Karpas-422 (cell line): ENCODE data around the gene PIANP. TPM values are rescaled to one million over a fixed set of nuclear protein-coding genes. Genes with fewer than 3 reads are reported as not detected.

Experiments used
- DNase-seq: peaks from one replicate; pipeline ENCODE4 v3.0.0-alpha.2; 2015
- H2AFZ ChIP-seq: fragments of 200-600 bp; sonication (generic); 2 replicates; pipeline ENCODE4 v1.6.1; 2014; ENCODE audit warnings: antibody characterized with exemption, low read length, mixed read lengths
- H3K27ac ChIP-seq: fragments of 200-600 bp; sonication (generic); 2 replicates; pipeline ENCODE4 v1.5.1; 2014; ENCODE audit warnings: mild to moderate bottlenecking, low read length, moderate library complexity
- H3K27me3 ChIP-seq: fragments of 200-600 bp; sonication (generic); 2 replicates; pipeline ENCODE4 v1.6.1; 2014; ENCODE audit warnings: low read length, mixed read lengths
- H3K36me3 ChIP-seq: fragments of 200-600 bp; sonication (generic); 2 replicates; pipeline ENCODE4 v1.6.1; 2014; ENCODE audit warnings: low read length, mixed read lengths; ENCODE audit not compliant: insufficient read depth
- H3K4me1 ChIP-seq: fragments of 200-600 bp; sonication (generic); 2 replicates; pipeline ENCODE4 v1.6.1; 2014; ENCODE audit warnings: mild to moderate bottlenecking, low read length, mixed read lengths
- H3K4me2 ChIP-seq: fragments of 200-600 bp; sonication (generic); 2 replicates; pipeline ENCODE4 v1.6.1; 2014; ENCODE audit warnings: low read length, low read depth, mild to moderate bottlenecking; ENCODE audit not compliant: poor library complexity, severe bottlenecking
- H3K4me3 ChIP-seq: fragments of 200-600 bp; sonication (generic); 2 replicates; pipeline ENCODE4 v1.5.1; 2014; ENCODE audit warnings: mild to moderate bottlenecking, antibody characterized with exemption, low read length, mixed read lengths
- H3K79me2 ChIP-seq: fragments of 200-600 bp; sonication (generic); 2 replicates; pipeline ENCODE4 v1.6.1; 2014; ENCODE audit warnings: mild to moderate bottlenecking, low read length, mixed read lengths
- H3K9ac ChIP-seq: fragments of 200-600 bp; sonication (generic); 2 replicates; pipeline ENCODE4 v1.6.0; 2014; ENCODE audit warnings: low read length
- H3K9me2 ChIP-seq: fragments of 200-600 bp; sonication (generic), shearing (Covaris generic); replicated peaks from 2 replicates; pipeline ENCODE4 v1.6.0; 2014; ENCODE audit warnings: mild to moderate bottlenecking, low read length, moderate library complexity; ENCODE audit not compliant: insufficient read depth
- H3K9me3 ChIP-seq: fragments of 300-700, 200-600 bp; sonication (generic); 2 replicates; pipeline ENCODE4 v1.6.1; 2014; ENCODE audit warnings: low read length, mixed read lengths
- H4K20me1 ChIP-seq: fragments of 200-600 bp; sonication (generic); 2 replicates; pipeline ENCODE4 v1.6.1; 2014; ENCODE audit warnings: mild to moderate bottlenecking, antibody characterized with exemption, low read length, low read depth; ENCODE audit not compliant: insufficient read depth
- total RNA-seq: library from RNA; depleted of rRNA; stranded (reverse); fragments of >200 nt; shearing (Covaris generic); gene quantifications from 2 replicates; pipeline ENCODE4 v1.2.3, GENCODE V29; 2014; ENCODE audit warnings: low replicate concordance

Gene PIANP
- total RNA-seq, 1 experiment from 2014 or later: not detected

DNA sequence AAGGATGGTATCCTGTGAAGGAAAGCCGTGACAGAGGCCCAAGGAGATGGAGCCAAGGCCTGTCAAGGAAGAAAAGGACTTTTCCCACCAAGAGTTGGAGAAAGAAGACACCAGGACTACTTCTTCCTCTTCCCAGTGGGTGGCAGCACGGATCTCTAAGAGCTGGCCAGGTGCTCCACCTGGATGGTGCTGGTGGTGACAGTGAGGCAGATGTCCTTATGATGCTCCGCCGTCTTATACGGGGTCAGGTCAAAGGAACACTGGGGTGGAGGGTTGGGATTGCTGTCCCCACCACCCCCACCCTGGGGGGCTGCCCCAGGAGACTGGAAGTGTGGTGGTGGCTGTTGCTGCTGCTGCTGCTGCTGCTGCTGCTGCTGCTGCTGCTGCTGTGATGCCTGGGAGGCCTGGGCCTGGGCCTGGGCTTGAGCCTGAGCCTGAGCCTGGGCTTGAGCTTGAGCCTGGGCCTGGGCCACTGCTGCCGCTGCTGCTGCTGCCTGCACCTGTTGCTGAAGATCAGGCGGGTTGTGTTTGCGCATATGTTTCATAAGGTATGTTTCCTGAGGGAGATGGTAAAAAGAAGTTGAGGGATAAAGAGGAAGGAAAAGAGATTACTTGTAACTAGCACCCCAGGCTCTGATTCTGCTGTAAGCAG is 32.9 kb downstream of the PIANP start:
- Histone ChIP-seq H3K4me3 (no peak overlapping the region), H3K27me3 (no peaks in the 10 kb centered on the region), H3K27ac (no peak overlapping the region), H3K79me2 (peaks cover 2% of the 10 kb centered on the region), H3K36me3 (peaks cover 45% of the 10 kb centered on the region), H4K20me1 (no peaks in the 10 kb centered on the region), H3K4me2 (no peak overlapping the region), H2AFZ (no peak overlapping the region), H3K9ac (no peak overlapping the region), H3K9me2 (no peaks in the 10 kb centered on the region), H3K9me3 (no peaks in the 10 kb centered on the region), H3K4me1 (peaks cover 4% of the 10 kb centered on the region)
- DNase-seq: peak; percentile 52

- no peaks in the 10 kb centered on the region for H3K9me3 ChIP-seq
- H3K4me3 ChIP-seq: no peak overlapping the region
- no peak overlapping the region for H3K4me2 ChIP-seq
- peaks cover 31% of the 10 kb centered on the region for H3K36me3 ChIP-seq
- peaks cover 16% of the 10 kb centered on the region for H3K79me2 ChIP-seq
- H2AFZ ChIP-seq: no peak overlapping the region
- no peak overlapping the region for H3K27ac ChIP-seq
- no peaks in the 10 kb centered on the region for H3K9me2 ChIP-seq
- no peak overlapping the region for H3K9ac ChIP-seq
- H4K20me1 ChIP-seq: no peaks in the 10 kb centered on the region
- no peaks in the 10 kb centered on the region for H3K27me3 ChIP-seq
- H3K4me1 ChIP-seq: peaks cover 14% of the 10 kb centered on the region
- DNase-seq: no peak
These were observed 34.4 kb downstream of the PIANP start for GRCh38 chr12:6666211-6666610.

DNA sequence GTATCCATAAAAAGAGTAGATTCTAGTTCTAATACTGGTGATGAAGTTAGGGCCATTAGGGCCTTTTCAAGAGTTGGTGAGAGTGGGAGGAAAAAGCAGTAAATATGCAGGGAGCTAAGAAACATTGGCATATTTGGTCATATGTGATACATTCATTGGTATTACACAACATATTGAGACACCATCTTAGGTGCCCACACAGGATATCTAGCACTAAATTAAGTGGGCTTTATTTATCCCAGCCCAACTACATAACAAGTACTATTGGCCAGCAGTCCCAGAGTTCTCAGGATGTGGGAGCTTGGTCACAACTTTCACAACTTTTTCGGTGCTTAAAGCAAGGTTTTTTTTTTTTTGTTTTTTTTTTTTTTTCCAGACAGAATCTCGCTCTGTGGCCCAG is 35.7 kb downstream of the PIANP start:
- no peaks in the 10 kb centered on the region for H3K9me2 ChIP-seq
- H3K9ac ChIP-seq: no peak overlapping the region
- H3K36me3 ChIP-seq: peaks cover 18% of the 10 kb centered on the region
- H3K27me3 ChIP-seq: no peaks in the 10 kb centered on the region
- H3K4me1 ChIP-seq: peaks cover 14% of the 10 kb centered on the region
- H4K20me1 ChIP-seq: no peaks in the 10 kb centered on the region
- peaks cover 16% of the 10 kb centered on the region for H3K79me2 ChIP-seq
- no peak overlapping the region for H3K27ac ChIP-seq
- H3K4me3 ChIP-seq: no peak overlapping the region
- DNase-seq: no peak
- H2AFZ ChIP-seq: no peak overlapping the region
- no peak overlapping the region for H3K4me2 ChIP-seq
- no peaks in the 10 kb centered on the region for H3K9me3 ChIP-seq

DNA sequence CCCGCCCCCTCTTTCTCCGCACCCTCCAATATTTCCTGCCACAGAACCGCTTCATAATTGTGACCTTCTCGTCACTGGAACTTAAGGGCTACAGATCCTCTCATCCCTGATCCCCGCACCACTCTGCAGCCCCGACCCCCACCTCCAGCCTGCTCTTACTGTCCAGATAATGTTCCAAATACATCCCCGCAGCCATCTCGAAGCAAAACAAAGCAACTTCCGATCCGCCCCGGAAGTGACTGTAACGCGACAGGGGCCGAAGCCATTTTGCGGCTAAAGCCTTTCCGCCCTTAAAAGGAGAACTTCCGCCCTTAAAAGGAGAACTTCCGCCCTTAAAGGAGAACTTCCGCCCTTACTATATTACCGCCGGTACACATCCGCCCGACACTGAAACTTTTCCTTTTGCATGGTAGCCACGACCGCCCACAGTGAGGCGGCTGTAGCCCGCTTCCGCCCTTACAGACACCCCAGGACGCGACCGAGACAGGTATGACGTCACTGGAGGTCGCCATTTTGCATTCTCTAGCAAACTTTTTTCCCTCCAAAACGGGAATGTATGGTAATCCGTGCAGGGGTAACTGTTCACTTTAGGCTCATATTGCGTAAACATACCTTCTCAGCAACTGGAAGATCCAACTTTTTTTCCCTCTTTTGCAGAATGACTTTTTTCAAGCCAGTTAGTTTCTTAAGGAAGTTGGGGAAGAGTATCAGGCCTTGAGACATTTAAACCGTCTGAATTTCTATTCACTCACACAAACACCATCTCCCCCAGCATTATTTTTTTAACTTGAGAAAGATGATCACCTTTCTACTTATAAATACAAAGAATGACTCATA is 37.5 kb downstream of the PIANP start, which contains the start of gene ING4:
ING4 (minus strand) TSS at position 214 of the 837 bp plus-strand sequence; CDS start at position 196, 18 bp downstream.
- no peaks in the 10 kb centered on the region for H3K27me3 ChIP-seq
- H3K9ac ChIP-seq: peak within 1 kb of the TSS; percentile 76
- H3K4me3 ChIP-seq: peak within 1 kb of the TSS; percentile 81
- H3K9me3 ChIP-seq: no peaks in the 10 kb centered on the region
- no peaks in the 10 kb centered on the region for H3K9me2 ChIP-seq
- H4K20me1 ChIP-seq: no peaks in the 10 kb centered on the region
- peaks cover 8% of the 10 kb centered on the region; the same call in 1 of the 2 replicates for H3K36me3 ChIP-seq
- H3K4me1 ChIP-seq: peaks cover 14% of the 10 kb centered on the region
- peak; percentile 100 for DNase-seq
- H3K27ac ChIP-seq: peak within 1 kb of the TSS; percentile 12; the same call in 1 of the 2 replicates
- H3K79me2 ChIP-seq: peaks cover 16% of the 10 kb centered on the region
- peak within 1 kb of the TSS; percentile 89; the same call in 1 of the 2 replicates for H2AFZ ChIP-seq
- peak within 1 kb of the TSS; percentile 83 for H3K4me2 ChIP-seq

DNA sequence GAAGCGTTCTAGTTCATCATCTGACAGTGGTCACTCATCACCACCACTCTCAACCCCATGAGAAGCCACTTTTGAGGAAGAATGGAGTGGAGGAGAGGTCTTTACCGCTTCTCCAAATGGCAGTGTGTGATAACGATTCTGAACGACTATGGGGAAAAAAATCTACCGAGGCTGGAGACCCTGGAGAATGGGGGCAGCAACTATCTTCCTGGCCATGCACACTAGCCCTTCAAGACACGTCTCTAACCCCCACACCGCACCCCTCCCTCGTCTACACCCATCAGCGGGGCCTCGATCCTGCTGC is 38.1 kb downstream of the PIANP start:
- Histone ChIP-seq H3K9ac (peak overlapping the region; percentile 76), H3K9me2 (no peaks in the 10 kb centered on the region), H3K9me3 (no peaks in the 10 kb centered on the region), H4K20me1 (no peaks in the 10 kb centered on the region), H3K27ac (no peak overlapping the region), H3K27me3 (no peaks in the 10 kb centered on the region), H3K79me2 (peaks cover 16% of the 10 kb centered on the region), H3K4me2 (peak overlapping the region; percentile 83), H3K4me1 (peaks cover 14% of the 10 kb centered on the region), H3K4me3 (peak overlapping the region; percentile 81), H3K36me3 (peaks cover 5% of the 10 kb centered on the region; the same call in 1 of the 2 replicates), H2AFZ (no peak overlapping the region)
- no peak for DNase-seq

DNA sequence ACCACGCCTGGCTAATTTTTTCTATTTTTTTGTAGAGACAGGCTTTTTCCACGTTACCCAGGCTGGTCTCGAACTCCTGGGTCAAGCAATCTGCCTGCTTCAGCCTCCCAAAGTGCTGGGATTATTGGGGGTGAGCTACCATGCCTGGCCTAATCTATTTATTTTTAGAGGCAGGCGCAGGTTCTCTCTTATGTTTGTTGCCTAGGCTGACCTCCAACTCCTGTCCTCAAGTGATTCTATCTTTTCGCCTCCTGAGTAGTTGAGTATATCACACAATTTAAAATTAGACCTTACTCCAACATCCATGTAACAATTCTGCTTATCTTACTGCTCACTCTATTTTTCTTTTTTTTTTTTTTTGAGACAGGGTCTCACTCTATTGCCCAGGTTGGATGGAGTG is 46.6 kb downstream of the PIANP start:
- Histone ChIP-seq H3K27ac (no peak overlapping the region), H4K20me1 (no peaks in the 10 kb centered on the region), H2AFZ (no peak overlapping the region), H3K79me2 (no peaks in the 10 kb centered on the region), H3K4me1 (0 out of 2 replicates have a peak, but pooled peaks cover 3% of the 10 kb centered on the region), H3K36me3 (peaks cover 11% of the 10 kb centered on the region; the same call in 1 of the 2 replicates), H3K27me3 (no peaks in the 10 kb centered on the region), H3K4me2 (no peak overlapping the region), H3K9me2 (no peaks in the 10 kb centered on the region), H3K9me3 (no peaks in the 10 kb centered on the region), H3K4me3 (no peak overlapping the region), H3K9ac (no peak overlapping the region)
- no peak for DNase-seq

DNA sequence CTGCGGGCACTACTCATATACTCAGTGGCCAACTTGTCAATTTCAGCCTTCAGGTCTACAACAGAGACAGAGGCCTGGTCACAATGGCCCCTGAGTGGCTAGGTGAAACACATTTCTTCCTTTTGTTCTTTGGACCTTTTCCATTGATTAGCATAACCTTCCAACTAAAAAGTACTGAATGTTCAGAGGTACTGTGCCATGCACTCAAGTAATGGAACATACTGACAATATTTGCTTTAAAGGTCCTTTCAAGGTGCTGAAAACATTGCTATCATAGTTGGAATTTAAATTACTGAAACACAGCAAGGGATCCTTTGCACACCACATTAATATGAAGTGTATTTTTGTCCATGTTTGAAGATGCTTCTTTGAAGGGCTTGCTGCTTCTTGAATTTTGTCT is 47.3 kb downstream of the PIANP start:
- Histone ChIP-seq H3K27me3 (no peaks in the 10 kb centered on the region), H3K27ac (no peak overlapping the region), H3K36me3 (peaks cover 11% of the 10 kb centered on the region; the same call in 1 of the 2 replicates), H2AFZ (no peak overlapping the region), H3K9ac (no peak overlapping the region), H3K4me3 (no peak overlapping the region), H3K9me2 (no peaks in the 10 kb centered on the region), H3K4me2 (no peak overlapping the region), H3K9me3 (no peaks in the 10 kb centered on the region), H3K4me1 (0 out of 2 replicates have a peak, but pooled peaks cover 3% of the 10 kb centered on the region), H4K20me1 (no peaks in the 10 kb centered on the region), H3K79me2 (no peaks in the 10 kb centered on the region)
- no peak for DNase-seq

DNA sequence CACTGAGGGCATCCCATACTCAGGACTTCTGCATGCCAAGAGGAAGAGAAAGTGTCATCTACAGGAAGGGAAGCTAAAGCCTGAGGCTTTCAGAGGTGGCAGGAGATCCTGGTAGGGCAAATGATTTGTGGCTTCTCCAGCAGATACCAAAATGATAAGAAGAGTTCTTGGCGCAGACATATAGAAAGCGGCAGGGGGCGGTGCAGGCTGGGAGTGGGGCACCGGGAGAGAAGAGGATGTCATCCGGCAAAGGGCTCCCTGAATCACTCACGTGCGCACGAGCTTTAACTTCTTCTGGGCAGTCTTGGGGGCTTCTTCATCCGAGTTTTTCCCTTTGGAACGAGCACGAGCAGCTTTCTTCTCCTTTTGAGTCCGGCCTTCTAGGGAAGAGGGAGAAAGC is 48.2 kb downstream of the PIANP start:
- H3K36me3 ChIP-seq: peaks cover 11% of the 10 kb centered on the region; the same call in 1 of the 2 replicates

More for the DNA sequence above, 48.2 kb downstream of the PIANP start:
- Histone ChIP-seq H3K9ac (no peak overlapping the region), H3K9me3 (no peaks in the 10 kb centered on the region), H2AFZ (no peak overlapping the region), H3K9me2 (no peaks in the 10 kb centered on the region), H3K27me3 (no peaks in the 10 kb centered on the region), H3K79me2 (no peaks in the 10 kb centered on the region), H3K4me1 (0 out of 2 replicates have a peak, but pooled peaks cover 3% of the 10 kb centered on the region), H4K20me1 (no peaks in the 10 kb centered on the region), H3K27ac (no peak overlapping the region), H3K4me2 (no peak overlapping the region), H3K4me3 (no peak overlapping the region)
- DNase-seq: no peak
